CD4-positive, CD25-positive, alpha-beta regulatory T cell (primary cell): ENCODE data around the gene RNF213. TPM values are rescaled to one million over a fixed set of nuclear protein-coding genes. Genes with fewer than 3 reads are reported as not detected.

Experiments used
- ATAC-seq, 2 donors: fragments of 150-1000 bp; cut with Tn5 transposase; one replicate each; pipeline ENCODE4 v1.10.0; 2021; ENCODE audit warnings: low read depth in 2 of 2, moderate number of reproducible peaks in 2 of 2, moderate library complexity in 1 of 2
- DNase-seq, 3 donors: peaks; one replicate each; pipeline versions ENCODE4 v3.0.0 to v3.0.0-alpha.2; 2012 to 2022; ENCODE audit warnings: mixed read lengths in 1 of 3
- H3K27ac ChIP-seq: one replicate; pipeline ENCODE4 v1.7.0; 2013; ENCODE audit warnings: mild to moderate bottlenecking, low read length; ENCODE audit not compliant: insufficient read depth, poor library complexity, severe bottlenecking
- H3K27me3 ChIP-seq: one replicate; pipeline ENCODE4 v1.7.0; 2013; ENCODE audit warnings: low read length; ENCODE audit not compliant: control insufficient read depth, insufficient read depth
- H3K36me3 ChIP-seq: one replicate; pipeline ENCODE4 v1.7.0; 2013; ENCODE audit warnings: mild to moderate bottlenecking, low read length, moderate library complexity; ENCODE audit not compliant: control insufficient read depth, insufficient read depth
- H3K4me1 ChIP-seq: 2 replicates; pipeline ENCODE4 v1.7.0; 2013; ENCODE audit warnings: mild to moderate bottlenecking, low read length; ENCODE audit not compliant: insufficient read depth, control insufficient read depth, poor library complexity, severe bottlenecking
- H3K4me3 ChIP-seq: one replicate; pipeline ENCODE4 v1.7.0; 2013; ENCODE audit warnings: low read depth, mild to moderate bottlenecking, low read length, moderate library complexity
- H3K9me3 ChIP-seq, 2 experiments: 1 replicate in 1 of 2; 2 replicates in 1 of 2; pipeline ENCODE4 v1.7.0; 2013; ENCODE audit warnings: low read length in 2 of 2, mild to moderate bottlenecking in 1 of 2, moderate library complexity in 1 of 2; ENCODE audit not compliant: control insufficient read depth in 2 of 2
- H3K27ac Mint-ChIP-seq, 3 donors: one replicate each; pipeline ENCODE4 v1.8.0; 2020 to 2022; ENCODE audit warnings: mild to moderate bottlenecking in 3 of 3, mixed read lengths in 3 of 3, moderate library complexity in 2 of 3
- H3K27me3 Mint-ChIP-seq: one replicate; pipeline ENCODE4 v1.8.0; 2022; ENCODE audit warnings: mild to moderate bottlenecking, mixed read lengths
- H3K36me3 Mint-ChIP-seq: one replicate; pipeline ENCODE4 v1.8.0; 2020; ENCODE audit warnings: mixed read lengths
- H3K4me1 Mint-ChIP-seq, 4 donors: one replicate each; pipeline ENCODE4 v1.8.0; 2020 to 2022; ENCODE audit warnings: mixed read lengths in 4 of 4, mild to moderate bottlenecking in 1 of 4
- H3K4me3 Mint-ChIP-seq, 4 donors: one replicate each; pipeline ENCODE4 v1.8.0; 2020 to 2022; ENCODE audit warnings: mild to moderate bottlenecking in 4 of 4, mixed read lengths in 4 of 4, moderate library complexity in 3 of 4
- H3K9me3 Mint-ChIP-seq, 7 donors: one replicate each; pipeline ENCODE4 v1.8.0; 2020 to 2022; ENCODE audit warnings: mixed read lengths in 7 of 7, mild to moderate bottlenecking in 3 of 7, moderate library complexity in 2 of 7
- polyA plus RNA-seq, 4 donors: library from polyadenylated mRNA; unstranded; fragments of 300-500 nt; fragmentation: Illumina TruSeq; gene quantifications; one replicate each; pipeline ENCODE4 v1.2.3, GENCODE V29; 2021
- total RNA-seq: library from RNA; stranded (reverse); gene quantifications from one replicate; pipeline ENCODE4 v1.2.3, GENCODE V29; 2022

RNF213 gene
- total and polyA plus RNA-seq, 5 donors from 2014 or later, result 27.6 to 666 (median 32.4) TPM

DNA sequence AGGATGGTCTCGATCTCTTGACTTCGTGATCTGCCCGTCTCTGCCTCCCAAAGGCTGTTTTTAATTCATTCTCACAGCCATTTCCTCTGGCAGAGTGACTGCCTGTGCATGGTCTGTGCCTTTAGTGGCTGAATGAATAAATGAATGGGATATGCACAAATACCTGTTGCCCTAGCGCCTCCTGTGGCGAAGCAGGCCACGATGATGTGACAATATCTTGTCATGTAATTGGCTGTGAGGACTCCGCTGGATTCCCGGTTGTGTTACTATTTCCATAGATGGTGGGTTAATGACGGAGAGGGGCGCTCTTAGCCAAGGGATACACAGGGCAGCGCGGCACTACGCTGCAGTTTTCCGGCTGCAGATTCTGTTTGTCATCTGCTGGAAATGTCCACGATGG lies 127.5 kb downstream of the RNF213 start:
- Mint-ChIP-seq H3K36me3 (peaks cover 55% of the 10 kb centered on the region), H3K27ac (peak overlapping the region in 1 of 3 donors; percentile 36), H3K9me3 (no peaks in the 10 kb centered on the region), H3K4me1 (peaks cover 0 to 7% (median 2%) of the 10 kb centered on the region in 4 donors), H3K27me3 (no peaks in the 10 kb centered on the region), H3K4me3 (no peak overlapping the region)
- Histone ChIP-seq H3K27ac (no peak overlapping the region), H3K9me3 (no peaks in the 10 kb centered on the region), H3K4me1 (no peaks in the 10 kb centered on the region), H3K36me3 (peaks cover 96% of the 10 kb centered on the region), H3K27me3 (no peaks in the 10 kb centered on the region), H3K4me3 (no peak overlapping the region)
- DNase-seq, result no peak
- no peak for ATAC-seq

GRCh38 chr17:80388601-80389000 lies 127.9 kb downstream of the RNF213 start:
- no peaks in the 10 kb centered on the region for H3K9me3 ChIP-seq

DNA sequence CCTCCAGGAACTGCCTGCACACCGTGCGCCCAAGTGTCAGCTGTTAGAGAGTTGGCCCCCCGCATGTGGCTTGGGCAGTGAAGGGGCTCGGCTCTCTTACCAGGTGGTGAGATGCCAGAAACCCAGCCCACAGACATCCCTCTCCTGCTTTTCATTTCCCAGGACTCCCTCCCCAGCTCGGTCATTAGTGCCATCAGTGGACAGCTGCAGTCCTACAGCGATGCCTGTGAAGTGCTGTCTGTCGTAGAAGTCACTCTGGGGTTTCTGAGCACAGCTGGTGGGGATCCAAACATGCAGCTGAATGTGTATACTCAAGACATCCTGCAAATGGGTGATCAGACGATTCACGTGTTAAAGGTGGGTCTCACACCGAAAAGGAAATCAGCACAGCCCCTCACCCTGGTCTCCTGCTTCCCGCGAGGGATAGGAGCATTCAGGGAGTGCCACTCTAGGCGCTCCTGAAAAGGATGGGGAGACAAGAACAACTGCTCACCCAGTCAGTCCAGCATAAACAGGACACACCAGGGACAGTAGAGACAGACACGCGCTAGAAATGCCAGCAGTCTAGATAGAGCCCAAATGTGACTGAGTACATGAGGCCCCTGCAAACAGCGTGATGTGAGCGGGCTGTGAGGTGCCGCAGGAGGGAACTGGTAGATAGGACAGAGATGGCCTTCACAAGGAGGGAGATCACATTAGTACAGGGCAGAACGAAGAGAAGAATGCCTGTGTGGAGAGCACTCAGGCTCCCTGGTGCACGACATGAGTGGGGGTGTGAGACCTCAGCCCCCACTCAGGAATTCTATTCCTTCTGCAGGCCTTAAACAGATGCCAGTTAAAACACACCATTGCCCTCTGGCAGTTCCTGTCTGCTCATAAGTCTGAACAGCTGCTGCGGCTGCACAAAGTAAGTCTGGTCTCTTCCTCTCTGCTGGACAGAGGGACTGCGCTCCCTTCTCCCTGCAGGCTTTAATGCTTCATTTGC lies 128.7 kb downstream of the RNF213 start:
- H3K4me3 Mint-ChIP-seq, result no peak overlapping the region
- DNase-seq (no peak), ATAC-seq (no peak)
- H3K27ac Mint-ChIP-seq, result peak overlapping the region in 2 of 3 donors; percentile 20 to 52
- H3K27me3 Mint-ChIP-seq, result no peaks in the 10 kb centered on the region
- H3K9me3 Mint-ChIP-seq, result no peaks in the 10 kb centered on the region
- peaks cover 53% of the 10 kb centered on the region for H3K36me3 Mint-ChIP-seq
- no peaks in the 10 kb centered on the region for H3K9me3 ChIP-seq
- H3K36me3 ChIP-seq, result peaks cover 96% of the 10 kb centered on the region
- H3K4me3 ChIP-seq, result no peak overlapping the region
- H3K4me1 ChIP-seq, result no peaks in the 10 kb centered on the region
- no peaks in the 10 kb centered on the region for H3K27me3 ChIP-seq
- peaks cover 0 to 3% (median 1%) of the 10 kb centered on the region in 4 donors for H3K4me1 Mint-ChIP-seq
- no peak overlapping the region for H3K27ac ChIP-seq

More at GRCh38 chr17:80388601-80389000, 127.9 kb downstream of the RNF213 start:
- Histone ChIP-seq H3K27me3 (no peaks in the 10 kb centered on the region), H3K4me3 (no peak overlapping the region), H3K27ac (no peak overlapping the region), H3K4me1 (no peaks in the 10 kb centered on the region), H3K36me3 (peaks cover 96% of the 10 kb centered on the region)
- Mint-ChIP-seq H3K36me3 (peaks cover 53% of the 10 kb centered on the region), H3K27me3 (no peaks in the 10 kb centered on the region), H3K4me3 (no peak overlapping the region), H3K4me1 (peaks cover 0 to 7% (median 2%) of the 10 kb centered on the region in 4 donors), H3K27ac (peak overlapping the region in 1 of 3 donors; percentile 20), H3K9me3 (no peaks in the 10 kb centered on the region)
- DNase-seq (no peak), ATAC-seq (no peak)

DNA sequence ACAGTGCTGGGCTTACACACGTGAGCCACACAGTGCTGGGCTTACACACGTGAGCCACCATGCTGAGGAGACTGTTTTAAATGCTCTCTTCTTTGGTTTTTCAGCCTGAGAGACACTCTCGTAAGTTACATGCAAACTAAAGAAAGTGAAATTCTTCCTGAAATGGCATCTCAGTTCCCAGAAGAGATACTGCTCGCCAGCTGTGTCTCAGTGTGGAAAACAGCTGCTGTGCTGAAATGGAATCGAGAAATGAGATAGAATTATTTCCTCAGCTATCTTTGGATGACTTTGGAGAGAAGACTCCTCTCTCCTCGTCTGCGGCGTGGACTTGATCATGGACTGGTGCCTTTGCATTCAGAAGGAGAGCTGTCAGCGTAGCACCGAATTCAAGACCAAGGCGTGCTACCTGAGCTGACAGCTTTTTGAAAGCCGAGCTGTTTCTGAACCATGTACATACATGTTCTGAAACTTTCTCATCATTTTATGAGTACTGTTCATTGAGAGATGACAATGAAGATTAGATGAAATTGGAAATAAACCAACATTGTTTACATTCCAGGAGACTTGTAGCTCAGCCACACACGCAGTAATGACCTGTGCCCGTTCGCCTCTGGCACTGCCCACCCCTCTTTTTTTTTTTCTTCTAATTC lies 132.7 kb downstream of the RNF213 start:
- Mint-ChIP-seq H3K27me3 (no peaks in the 10 kb centered on the region), H3K4me1 (peaks cover 0 to 7% (median 2%) of the 10 kb centered on the region in 4 donors), H3K36me3 (peaks cover 35% of the 10 kb centered on the region), H3K27ac (no peak overlapping the region), H3K4me3 (no peak overlapping the region), H3K9me3 (peaks cover 0 to 2% (median 0%) of the 10 kb centered on the region in 7 donors)
- no peak overlapping the region for H3K27ac ChIP-seq
- DNase-seq (no peak), ATAC-seq (no peak)
- H3K36me3 ChIP-seq, result peaks cover 71% of the 10 kb centered on the region
- H3K27me3 ChIP-seq, result no peaks in the 10 kb centered on the region
- no peaks in the 10 kb centered on the region for H3K4me1 ChIP-seq
- no peak overlapping the region for H3K4me3 ChIP-seq
- H3K9me3 ChIP-seq, result no peaks in the 10 kb centered on the region

DNA sequence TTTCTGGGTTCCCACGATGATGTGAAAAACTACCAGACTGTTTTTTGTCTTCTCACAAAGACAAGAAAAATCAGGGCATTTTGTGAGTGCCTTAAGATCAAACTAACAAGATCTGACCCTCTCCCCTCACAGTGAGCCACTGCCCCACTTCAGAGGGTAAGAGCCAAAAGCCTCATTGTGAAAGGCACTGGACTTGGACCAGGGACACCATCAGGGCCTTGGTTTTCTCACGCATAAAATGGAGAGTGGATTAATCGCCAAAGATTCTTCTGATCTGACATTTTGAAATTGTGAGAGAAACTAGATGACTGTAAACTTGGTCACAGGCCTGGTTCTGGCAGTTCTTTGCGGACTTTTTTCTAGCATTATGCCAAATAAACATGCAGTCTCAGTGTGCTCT lies 133.3 kb downstream of the RNF213 start:
- ATAC-seq, result no peak
- Histone ChIP-seq H3K36me3 (peaks cover 65% of the 10 kb centered on the region), H3K4me1 (no peaks in the 10 kb centered on the region), H3K9me3 (no peaks in the 10 kb centered on the region), H3K27ac (no peak overlapping the region), H3K27me3 (no peaks in the 10 kb centered on the region), H3K4me3 (no peak overlapping the region)
- no peak overlapping the region for H3K4me3 Mint-ChIP-seq
- peaks cover 29% of the 10 kb centered on the region for H3K36me3 Mint-ChIP-seq
- peaks cover 0 to 7% (median 2%) of the 10 kb centered on the region in 4 donors for H3K4me1 Mint-ChIP-seq
- H3K27me3 Mint-ChIP-seq, result no peaks in the 10 kb centered on the region
- peaks cover 0 to 2% (median 0%) of the 10 kb centered on the region in 7 donors for H3K9me3 Mint-ChIP-seq
- H3K27ac Mint-ChIP-seq, result no peak overlapping the region
- DNase-seq, result no peak

GRCh38 chr17:80394629-80395216 lies 134.1 kb downstream of the RNF213 start:
- H3K27ac Mint-ChIP-seq, result no peak overlapping the region
- Histone ChIP-seq H3K27ac (no peak overlapping the region), H3K36me3 (peaks cover 57% of the 10 kb centered on the region), H3K27me3 (no peaks in the 10 kb centered on the region), H3K9me3 (no peaks in the 10 kb centered on the region), H3K4me1 (no peaks in the 10 kb centered on the region), H3K4me3 (no peak overlapping the region)
- H3K27me3 Mint-ChIP-seq, result no peaks in the 10 kb centered on the region
- no peak overlapping the region for H3K4me3 Mint-ChIP-seq
- peaks cover 0 to 2% (median 0%) of the 10 kb centered on the region in 7 donors for H3K9me3 Mint-ChIP-seq
- DNase-seq (no peak), ATAC-seq (no peak)
- peaks cover 28% of the 10 kb centered on the region for H3K36me3 Mint-ChIP-seq
- H3K4me1 Mint-ChIP-seq, result peaks cover 0 to 7% (median 2%) of the 10 kb centered on the region in 4 donors

DNA sequence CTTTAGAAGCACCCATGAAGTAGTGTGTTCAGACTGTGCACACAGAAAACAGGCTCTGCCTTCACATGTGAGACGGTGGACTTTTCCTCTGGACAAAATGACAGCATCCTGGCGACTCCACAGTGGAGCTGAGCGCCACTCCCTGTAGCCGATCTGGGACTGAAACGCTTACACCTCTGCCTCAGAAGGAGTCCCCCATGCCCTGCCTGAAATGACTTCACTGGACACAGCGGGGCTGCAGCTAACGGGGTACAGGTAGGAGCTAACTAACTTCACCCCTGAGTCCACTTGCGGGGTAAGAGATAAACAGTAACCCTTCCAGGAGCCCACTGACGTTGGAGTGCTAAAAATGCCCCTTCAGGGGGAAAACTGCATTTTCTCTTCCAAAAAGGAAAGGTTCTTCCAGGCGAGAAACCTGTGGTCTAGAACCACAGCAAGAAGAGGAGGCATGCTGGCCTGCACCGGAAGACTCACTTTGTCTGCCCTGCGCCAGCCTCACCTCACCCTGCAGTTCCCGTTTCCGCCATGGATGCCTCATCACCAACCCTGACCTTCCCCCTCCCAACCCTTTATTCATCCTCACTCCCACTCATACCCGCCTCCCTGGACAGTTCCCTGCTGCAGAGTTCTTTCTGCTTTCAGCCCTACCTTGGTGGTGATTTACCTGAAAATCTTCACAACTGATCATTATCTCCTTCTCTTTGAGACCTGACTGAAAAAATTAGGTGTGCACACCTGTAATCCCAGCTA lies 134.9 kb downstream of the RNF213 start:
- peaks cover 49% of the 10 kb centered on the region for H3K36me3 ChIP-seq
- peaks cover 23% of the 10 kb centered on the region for H3K36me3 Mint-ChIP-seq
- H3K4me1 ChIP-seq, result no peaks in the 10 kb centered on the region
- peaks cover 0 to 2% (median 0%) of the 10 kb centered on the region in 7 donors for H3K9me3 Mint-ChIP-seq
- DNase-seq (no peak), ATAC-seq (no peak)
- H3K27ac Mint-ChIP-seq, result peak overlapping the region in 2 of 3 donors; percentile 6 to 25
- H3K9me3 ChIP-seq, result no peaks in the 10 kb centered on the region
- H3K27me3 ChIP-seq, result no peaks in the 10 kb centered on the region
- no peaks in the 10 kb centered on the region for H3K27me3 Mint-ChIP-seq
- peaks cover 0 to 7% (median 2%) of the 10 kb centered on the region in 4 donors for H3K4me1 Mint-ChIP-seq
- H3K27ac ChIP-seq, result no peak overlapping the region
- H3K4me3 ChIP-seq, result no peak overlapping the region
- H3K4me3 Mint-ChIP-seq, result no peak overlapping the region
